Skin of body (tissue), 2 donors: ENCODE measurements around the gene PROSER3. TPM values are rescaled to one million over a fixed set of nuclear protein-coding genes. Genes with fewer than 3 reads are reported as not detected.
"Not testable (repeated sequence)": the region's sequence is repeated elsewhere in the genome, so short reads cannot be mapped to it uniquely, and the experiment has no call there.

Experiments
- DNase-seq: peaks from one replicate; lab custom pipeline; 2025; lab: John Stamatoyannopoulos, UW
- total RNA-seq: library from RNA; depleted of rRNA; stranded (reverse); fragments of >200 nt; gene quantifications from one replicate; pipeline ENCODE4 v1.2.3, GENCODE V29; 2014

The PROSER3 gene
- total RNA-seq, 1 donor from 2014 or later = 4.5 TPM

- no peak for DNase-seq
Measured at GRCh38 chr19:35753634-35754369, 4.2 kb upstream of the PROSER3 start.

DNA sequence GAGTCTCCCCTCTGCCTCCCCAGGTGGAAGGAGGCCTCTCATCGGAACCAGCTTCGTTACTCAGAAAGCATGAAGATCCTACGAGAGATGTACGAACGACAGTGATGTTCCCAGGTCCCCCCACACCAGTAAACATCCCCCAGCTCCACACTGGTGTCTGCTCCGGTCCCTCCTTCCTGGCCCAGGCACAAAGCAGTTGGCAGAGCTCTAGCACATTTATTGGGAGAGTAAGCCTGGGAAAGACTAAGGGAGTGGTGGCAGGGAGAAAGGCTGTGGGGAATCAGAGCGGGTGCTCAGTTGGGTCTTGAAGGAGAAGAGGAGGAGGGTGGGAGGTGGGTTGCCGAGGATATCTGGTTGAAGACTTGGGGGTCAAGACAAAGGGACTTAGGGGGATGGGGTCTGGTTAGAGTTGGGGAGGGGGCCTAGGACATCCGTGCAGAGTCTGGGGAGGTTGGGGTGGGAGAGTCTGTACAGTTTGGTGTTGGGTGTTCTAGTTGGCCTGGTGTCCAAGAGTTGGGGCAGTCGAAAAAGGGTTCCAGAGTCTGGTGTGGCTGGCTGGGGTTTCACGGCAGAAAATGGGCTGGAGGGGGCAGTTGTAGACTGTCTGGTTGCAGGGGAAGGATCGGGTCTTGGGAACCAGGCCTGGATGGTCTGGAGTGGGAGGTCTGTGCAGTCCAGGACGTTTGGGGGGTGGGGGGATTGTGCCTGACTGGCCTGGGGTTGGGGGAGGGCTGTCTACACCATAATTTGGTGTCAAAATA lies 3.4 kb upstream of the PROSER3 start:
- DNase-seq = no peak

- no peak for DNase-seq
Measured at GRCh38 chr19:35755131-35755549, 2.8 kb upstream of the PROSER3 start.

GRCh38 chr19:35755550-35756376 lies 2.2 kb upstream of the PROSER3 start:
- DNase-seq = peak; percentile 66

DNA sequence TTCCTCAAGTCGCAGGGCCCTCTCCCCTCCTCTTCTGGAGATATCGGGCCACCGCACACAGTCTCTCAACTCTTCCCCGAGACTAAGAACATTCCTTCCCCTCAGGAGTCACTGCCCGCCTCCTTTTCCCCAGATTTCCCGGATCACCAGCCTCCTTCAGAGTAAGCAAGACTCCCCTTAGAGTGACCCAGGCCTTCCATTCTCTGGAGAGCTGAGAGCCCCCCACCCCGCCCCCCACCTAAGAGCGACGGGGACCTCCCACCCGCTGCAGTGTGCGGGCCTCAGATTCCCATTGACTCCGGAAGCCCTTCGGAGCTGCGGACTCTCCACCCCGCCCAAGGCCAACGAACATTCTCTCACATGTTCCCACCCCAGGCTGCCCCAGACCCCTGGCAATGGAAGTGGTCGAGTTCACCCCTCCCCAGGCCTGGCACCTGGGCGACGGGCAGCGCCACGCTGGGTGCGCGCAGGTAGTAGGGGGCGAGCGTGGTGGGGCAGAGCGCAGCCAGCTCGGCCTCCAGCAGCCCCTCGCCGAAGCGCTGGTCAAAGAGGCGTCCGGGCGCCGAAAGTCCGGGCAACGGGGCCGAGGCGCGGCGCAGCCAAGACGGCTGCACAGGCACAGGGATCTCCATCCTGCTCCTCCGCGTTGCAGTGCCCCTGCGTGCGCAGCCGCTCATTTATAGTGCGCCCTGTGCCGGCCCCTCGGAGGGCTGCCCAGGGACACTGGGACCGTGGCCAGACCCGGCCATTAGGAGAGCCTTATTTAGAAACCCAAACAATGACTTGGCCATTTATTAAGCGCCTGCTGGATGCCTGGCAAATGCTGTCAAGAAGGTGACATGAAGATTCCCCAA lies 1.4 kb upstream of the PROSER3 start, which contains the start of gene HSPB6:
Gene HSPB6 (minus strand): TSS at position 653 of the 854 bp plus-strand sequence. CDS start 21 bp downstream, at position 632.
- no peak for DNase-seq

DNA sequence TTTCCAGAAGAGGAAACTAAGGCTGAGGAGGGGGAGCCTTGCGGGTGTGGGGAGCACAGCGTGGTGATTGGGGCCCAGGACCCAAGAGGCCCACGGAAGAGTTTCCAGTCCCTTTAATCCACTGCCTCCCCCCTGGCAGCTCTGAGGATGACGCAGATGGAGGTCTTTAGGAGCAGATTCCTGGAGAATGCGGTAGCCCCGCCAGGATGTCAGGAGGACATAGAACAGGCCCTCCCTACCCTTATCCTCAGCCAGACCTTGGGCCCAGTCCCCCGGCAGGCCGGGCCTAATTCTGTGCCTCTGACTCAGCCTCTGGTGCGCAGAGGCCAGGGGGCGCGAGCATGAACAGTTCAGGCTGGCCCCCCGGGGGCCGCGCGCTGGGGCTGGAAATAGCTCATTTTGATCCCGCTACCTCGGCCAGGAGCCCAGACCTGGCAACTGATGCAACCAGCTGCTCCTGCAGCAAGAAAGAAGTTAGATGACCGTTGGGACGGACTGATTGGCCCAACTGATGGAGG lies 686 bp upstream of the PROSER3 start:
- DNase-seq = peak; percentile 89

GRCh38 chr19:35759697-35760096 lies 1.7 kb downstream of the PROSER3 start:
- no peak for DNase-seq

DNA sequence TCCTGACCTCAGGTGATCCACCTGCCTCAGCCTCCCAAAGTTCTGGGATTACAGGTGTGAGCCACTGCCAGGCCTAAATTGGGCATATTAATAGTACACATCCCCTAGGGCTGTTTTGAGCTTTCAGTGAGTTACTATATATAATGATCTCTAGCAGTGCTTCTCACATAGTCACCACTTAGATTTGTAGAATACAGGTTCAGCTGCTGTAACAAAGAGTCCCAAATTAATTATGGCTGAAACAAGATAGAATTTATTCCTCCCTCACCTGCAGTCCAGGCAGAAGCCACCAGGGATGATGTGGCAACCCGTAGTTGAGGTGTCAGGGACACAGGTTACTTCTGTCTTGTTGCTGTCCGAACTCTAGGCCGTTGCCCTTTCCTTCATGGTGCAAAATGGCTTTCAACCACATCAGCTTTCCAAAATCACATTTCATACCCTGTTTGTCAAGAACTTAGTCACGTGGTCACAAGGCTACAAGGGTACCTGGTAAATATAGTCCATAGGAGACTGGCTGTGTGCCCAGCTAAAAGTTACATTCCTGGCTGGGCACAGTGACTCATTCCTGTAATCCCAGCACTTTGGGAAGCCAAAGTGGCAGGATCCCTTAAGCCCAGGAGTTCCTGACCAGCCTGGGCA lies 2.9 kb downstream of the PROSER3 start:
- no peak for DNase-seq

DNA sequence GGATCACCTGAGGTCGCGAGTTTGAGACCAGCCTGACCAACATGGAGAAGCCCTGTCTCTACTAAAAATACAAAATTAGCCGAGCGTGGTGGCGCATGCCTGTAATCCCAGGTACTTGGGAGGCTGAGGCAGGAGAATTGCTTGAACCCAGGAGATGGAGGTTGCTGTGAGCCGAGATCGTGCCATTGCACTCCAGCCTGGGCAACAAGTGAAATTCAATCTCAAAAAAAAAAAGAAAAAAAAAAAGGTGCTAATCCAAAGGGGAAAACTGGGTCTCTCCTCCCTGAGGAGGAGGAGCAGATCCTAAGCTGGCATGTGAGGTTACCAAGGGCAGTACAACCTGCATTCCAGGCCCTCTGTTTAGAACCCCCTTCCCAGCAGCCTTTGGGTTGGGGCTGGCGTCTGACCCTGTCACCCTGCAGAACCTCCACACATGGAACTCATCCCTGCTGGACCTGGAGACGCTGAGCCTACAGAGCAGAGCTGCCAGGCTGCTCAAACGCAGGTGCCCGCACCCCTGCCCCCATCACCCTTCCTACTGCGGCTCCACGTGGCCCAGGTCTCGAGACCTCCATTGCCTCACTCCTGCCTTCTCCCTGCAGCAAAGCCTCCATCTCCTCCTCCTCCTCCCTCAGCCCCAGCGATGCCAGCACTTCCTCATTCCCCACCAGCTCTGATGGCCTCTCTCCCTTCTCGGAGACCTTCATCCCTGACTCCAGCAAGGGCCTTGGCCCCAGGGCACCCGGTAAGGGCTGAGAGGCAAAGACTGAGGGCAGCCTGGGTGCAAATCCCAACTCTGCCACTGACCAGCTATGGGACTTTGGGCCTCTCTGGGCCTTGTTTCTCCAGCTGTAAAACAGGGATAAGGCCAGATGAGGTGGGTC lies 6.7 kb downstream of the PROSER3 start:
- DNase-seq = no peak

- no peak for DNase-seq
Measured at GRCh38 chr19:35766571-35767104, 8.7 kb downstream of the PROSER3 start.

DNA sequence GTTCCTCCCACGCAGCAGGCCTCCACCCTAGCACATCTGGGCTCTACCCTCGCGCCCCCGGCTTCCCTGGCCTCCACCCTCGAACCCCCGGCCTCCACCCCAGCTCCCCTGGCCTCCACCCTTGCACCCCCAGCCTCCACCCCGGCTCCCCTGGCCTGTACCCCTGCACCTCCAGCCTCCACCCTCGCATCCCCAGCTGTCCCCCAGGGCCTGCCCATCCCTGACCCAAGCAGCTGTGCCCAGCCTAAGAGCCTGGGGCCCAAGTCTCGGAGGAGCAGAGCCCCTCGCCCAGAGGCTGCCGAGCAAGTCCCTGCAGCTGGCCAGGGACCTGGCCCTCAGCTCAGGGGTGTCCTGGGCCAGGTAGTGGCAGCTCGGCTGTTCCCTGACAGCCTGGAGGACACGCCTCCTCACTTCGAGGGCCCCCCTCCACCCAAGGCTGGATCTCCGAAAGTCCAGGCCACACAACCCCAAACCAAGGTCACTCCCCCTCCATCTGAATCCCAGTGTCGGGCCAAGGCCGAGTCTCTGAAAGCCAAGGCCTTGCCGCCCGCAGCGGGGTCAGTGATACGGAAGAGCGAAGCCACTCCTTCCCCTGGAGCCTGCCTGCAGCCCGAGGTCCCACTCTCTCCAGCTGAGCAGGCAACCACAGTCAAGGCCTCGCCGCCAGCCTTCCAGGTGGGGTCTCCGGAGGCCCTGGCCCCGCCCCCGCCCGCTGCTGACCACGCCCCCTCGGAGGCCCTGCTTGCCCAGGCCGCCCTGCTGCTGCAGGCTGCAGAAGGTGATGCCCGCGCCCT lies 9.5 kb downstream of the PROSER3 start:
- no peak for DNase-seq

DNA sequence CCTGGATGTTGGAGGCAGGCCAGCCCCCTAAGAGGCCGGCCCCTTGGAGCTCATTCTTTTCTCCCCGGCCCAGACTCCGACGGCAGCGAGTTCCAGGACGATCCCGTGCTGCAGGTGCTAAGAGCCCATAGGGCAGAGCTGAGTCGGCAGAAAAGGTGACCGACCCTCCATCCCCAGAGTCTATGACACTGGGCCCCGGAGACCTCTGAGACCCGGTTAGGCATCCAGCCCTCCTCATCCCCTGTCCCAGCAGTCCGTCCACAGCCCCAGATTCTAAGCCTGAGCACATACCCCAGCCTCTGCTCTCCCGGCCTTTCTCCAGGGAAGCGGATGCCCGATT lies 10.1 kb downstream of the PROSER3 start:
- DNase-seq = no peak

DNA sequence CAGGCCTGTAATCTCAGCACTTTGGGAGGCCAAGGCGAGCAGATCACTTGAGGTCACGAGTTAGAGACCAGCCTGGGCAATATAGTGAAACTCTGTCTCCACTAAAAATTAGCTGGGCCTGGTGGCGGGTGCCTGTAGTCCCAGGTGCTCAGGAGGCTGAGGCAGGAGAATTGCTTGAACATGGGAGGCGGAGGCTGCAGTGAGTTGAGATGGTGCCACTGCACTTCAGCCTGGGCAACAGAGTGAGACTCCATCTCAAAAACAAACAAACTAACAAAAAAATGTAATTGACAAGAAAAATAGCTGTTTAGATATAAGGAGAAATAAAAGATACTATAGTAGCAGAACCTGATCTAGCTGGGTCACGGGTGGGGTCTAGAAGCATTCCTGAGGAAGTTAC lies 14.4 kb downstream of the PROSER3 start:
- not testable (repeated sequence) for DNase-seq

GRCh38 chr19:35773020-35773806 lies 15.2 kb downstream of the PROSER3 start:
- no peak for DNase-seq

- DNase-seq = no peak
Measured at GRCh38 chr19:35774274-35775045, 16.5 kb downstream of the PROSER3 start.

GRCh38 chr19:35775046-35775297 lies 17.0 kb downstream of the PROSER3 start:
- no peak for DNase-seq
